ENCODE results near the gene CKB. TPM values are rescaled to one million over a fixed set of nuclear protein-coding genes. Genes with fewer than 3 reads are reported as not detected.
"Not testable (repeated sequence)": the region's sequence is repeated elsewhere in the genome, so short reads cannot be mapped to it uniquely, and the experiment has no call there.

Gene CKB
- total RNA-seq, 2 donors from 2014 or later = 354 to 709 TPM

DNA sequence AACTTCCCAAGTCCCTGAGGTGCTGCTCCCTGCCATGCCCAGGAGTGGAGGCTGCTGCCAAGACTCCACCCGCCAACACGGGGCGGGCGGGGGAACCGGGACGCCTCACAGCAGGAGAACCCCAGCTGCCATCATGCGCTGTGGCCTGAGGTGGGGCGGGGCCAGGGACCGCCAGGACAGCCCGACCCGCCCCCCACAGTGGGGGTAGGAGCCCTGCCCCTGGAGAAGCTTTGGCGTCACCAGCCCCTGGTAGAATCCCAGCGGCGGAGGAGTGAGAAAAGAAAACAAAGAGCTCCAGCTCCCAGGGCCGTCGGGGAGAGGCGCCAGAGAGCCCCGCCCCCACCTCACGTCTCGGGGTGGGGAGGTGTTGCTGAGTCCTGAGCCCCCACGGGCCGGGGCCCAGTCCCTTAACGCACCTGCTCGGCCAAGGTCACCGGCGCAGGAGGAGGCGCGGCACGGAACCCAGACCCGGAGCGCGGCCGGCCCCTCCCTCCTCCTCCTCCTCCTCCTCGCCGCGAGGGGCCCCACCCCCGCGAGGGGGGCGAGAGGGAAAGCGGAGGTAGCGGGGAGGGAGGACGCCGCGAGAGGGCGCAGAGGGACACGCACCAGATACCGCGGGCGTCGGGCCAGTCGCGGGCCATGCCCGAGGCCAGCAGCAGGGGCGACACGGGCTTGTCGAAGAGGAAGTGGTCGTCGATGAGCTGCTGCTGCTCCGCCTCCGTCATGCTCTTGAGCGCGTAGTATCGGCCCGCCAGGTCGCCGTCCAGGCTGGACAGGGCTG, 1.8 kb downstream of the CKB start:
- intact Hi-C loops (cut with DNase I) = no loop called here

GRCh38 chr14:103520269-103520656, 2.4 kb downstream of the CKB start:
- intact Hi-C loops (cut with DNase I) = no loop called here

More for the DNA sequence above, 1.8 kb downstream of the CKB start:
- peak; percentile 93 for DNase-seq (ENCODE audit: low spot score)

GRCh38 chr14:103519837-103520212, 2.8 kb downstream of the CKB start:
- peak; percentile 84 for DNase-seq (ENCODE audit: low spot score)
- intact Hi-C loops (cut with DNase I) = loop anchor here (2.0 to 5.0 kb wide), 2 partner anchors 27 to 32 kb away; no protein-coding TSS in a partner anchor

More at GRCh38 chr14:103520269-103520656, 2.4 kb downstream of the CKB start:
- no peak for DNase-seq (ENCODE audit: low spot score)

- intact Hi-C loops (cut with DNase I) = loop anchor here (2.0 to 5.0 kb wide), 2 partner anchors 28 to 33 kb away; no protein-coding TSS in a partner anchor
- peak; percentile 72 for DNase-seq (ENCODE audit: low spot score)
These were observed 3.4 kb downstream of the CKB start for GRCh38 chr14:103519043-103519836.

GRCh38 chr14:103518422-103519042, 4.1 kb downstream of the CKB start:
- intact Hi-C loops (cut with DNase I) = loop anchor here (2.0 to 5.0 kb wide), 2 partner anchors 28 to 34 kb away; no protein-coding TSS in a partner anchor
- DNase-seq (ENCODE audit: low spot score) = peak; percentile 89

DNA sequence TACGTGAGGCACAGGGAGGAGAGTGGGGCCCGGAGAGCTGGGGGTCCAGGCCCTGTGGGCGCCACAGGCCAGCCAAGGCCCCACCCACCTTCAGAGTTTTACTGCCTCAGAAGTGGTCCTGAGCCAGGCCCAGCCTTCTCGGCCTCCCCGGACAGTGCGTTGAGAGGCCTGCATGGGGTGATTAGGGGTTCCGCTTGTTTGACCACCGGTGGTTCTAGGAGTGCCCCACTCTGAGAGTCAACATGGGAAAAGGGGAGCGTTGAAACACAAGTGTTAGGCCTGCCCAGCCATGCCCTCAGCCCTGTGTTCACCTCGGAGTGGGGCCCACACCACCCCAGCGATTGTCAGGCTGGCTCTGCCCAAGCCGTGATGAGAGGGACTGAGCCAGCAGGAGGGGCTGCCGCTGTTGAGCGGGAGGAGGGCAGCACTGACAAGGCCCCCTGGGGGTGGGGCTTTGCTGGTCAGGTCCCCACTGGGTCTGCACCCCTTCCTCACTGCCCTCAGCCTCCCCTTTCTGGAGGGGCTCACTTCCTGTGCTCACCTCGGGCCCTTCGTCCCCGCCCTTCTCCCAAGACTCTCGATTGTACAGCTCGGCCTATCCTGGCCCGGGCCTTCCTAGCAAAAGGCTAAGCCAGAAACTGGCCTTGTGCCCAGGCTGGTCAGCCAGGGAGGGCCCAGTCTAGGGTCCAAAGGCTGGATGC, 4.8 kb downstream of the CKB start:
- intact Hi-C loops (cut with DNase I) = loop anchor here (2.0 to 5.0 kb wide), 2 partner anchors 29 to 34 kb away; no protein-coding TSS in a partner anchor
- DNase-seq (ENCODE audit: low spot score) = peak; percentile 78

GRCh38 chr14:103517174-103517566, 5.5 kb downstream of the CKB start:
- DNase-seq (ENCODE audit: low spot score) = peak; percentile 55
- intact Hi-C loops (cut with DNase I) = loop anchor here in 1 of 2 donors (5.0 kb wide), 1 partner anchor 35 kb away; no protein-coding TSS in a partner anchor

DNA sequence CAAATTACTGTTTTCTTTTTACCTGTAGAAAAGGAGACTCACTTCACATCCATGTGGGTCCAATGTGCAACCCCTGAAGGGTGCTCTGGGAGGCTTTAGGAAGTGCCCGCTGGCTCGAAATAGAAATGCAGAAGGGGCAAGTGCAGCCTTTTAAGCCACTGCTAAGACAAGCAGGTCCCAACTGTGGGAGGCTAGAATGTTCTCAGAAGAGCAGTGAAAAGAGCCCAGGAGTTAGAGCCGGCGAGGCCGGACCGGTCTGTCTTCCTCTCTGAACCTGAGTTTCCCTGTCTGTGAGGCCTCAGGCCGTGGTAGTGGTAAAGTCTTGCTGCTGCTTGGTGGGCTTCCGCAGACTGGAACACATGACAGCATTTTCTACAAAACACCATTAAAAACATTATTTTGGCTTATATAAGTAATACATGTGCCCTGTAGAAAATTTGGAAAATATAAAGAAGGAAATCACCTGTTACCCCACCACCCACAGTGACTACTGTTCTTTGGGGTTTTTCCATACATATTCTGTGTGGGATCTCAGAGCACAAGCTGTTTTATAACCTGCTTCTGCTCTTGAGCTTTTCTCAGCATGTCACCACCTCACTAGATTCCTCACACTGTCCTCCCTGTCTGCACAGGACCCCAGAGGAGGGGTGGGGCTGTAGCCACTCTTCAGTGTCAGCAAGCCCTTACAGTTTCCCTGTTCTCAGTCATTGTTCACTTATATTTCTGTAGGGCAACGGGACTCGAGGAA, 6.0 kb downstream of the CKB start:
- DNase-seq (ENCODE audit: low spot score) = peak; percentile 55
- intact Hi-C loops (cut with DNase I) = loop anchor here in 1 of 2 donors (5.0 kb wide), 1 partner anchor 36 kb away; no protein-coding TSS in a partner anchor

- intact Hi-C loops (cut with DNase I) = loop anchor here in 1 of 2 donors (5.0 kb wide), 1 partner anchor 37 kb away; no protein-coding TSS in a partner anchor
- peak; percentile 61 for DNase-seq (ENCODE audit: low spot score)
These were observed 7.8 kb downstream of the CKB start for GRCh38 chr14:103514596-103515421.

- intact Hi-C loops (cut with DNase I) = no loop called here
These were observed 9.7 kb downstream of the CKB start for GRCh38 chr14:103512701-103513611.

DNA sequence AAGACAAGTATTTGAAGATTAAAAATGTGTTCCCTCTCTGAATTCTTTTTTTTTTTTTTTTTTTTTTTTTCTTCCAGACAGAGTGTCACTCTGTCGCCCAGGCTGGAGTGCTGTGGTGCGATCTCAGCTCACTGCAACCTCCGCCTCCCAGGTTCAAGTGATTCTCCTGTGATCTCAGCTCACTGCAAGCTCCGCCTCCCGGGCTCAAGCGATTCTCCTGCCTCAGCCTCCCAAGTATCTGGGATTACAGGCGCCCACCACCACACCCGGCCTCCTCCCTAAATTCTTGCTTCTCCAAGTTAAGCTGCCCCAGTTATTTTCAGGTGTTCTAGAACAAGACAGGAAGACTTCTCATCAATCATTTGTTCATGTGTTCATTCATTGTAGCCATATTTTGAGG, 10.4 kb downstream of the CKB start:
- peak; percentile 10 for DNase-seq (ENCODE audit: low spot score)
- intact Hi-C loops (cut with DNase I) = not testable (repeated sequence)

More at GRCh38 chr14:103512701-103513611, 9.7 kb downstream of the CKB start:
- DNase-seq (ENCODE audit: low spot score) = peak; percentile 88

- intact Hi-C loops (cut with DNase I) = no loop called here
- DNase-seq (ENCODE audit: low spot score) = peak; percentile 66
These were observed 11.6 kb downstream of the CKB start for GRCh38 chr14:103510724-103511693.

DNA sequence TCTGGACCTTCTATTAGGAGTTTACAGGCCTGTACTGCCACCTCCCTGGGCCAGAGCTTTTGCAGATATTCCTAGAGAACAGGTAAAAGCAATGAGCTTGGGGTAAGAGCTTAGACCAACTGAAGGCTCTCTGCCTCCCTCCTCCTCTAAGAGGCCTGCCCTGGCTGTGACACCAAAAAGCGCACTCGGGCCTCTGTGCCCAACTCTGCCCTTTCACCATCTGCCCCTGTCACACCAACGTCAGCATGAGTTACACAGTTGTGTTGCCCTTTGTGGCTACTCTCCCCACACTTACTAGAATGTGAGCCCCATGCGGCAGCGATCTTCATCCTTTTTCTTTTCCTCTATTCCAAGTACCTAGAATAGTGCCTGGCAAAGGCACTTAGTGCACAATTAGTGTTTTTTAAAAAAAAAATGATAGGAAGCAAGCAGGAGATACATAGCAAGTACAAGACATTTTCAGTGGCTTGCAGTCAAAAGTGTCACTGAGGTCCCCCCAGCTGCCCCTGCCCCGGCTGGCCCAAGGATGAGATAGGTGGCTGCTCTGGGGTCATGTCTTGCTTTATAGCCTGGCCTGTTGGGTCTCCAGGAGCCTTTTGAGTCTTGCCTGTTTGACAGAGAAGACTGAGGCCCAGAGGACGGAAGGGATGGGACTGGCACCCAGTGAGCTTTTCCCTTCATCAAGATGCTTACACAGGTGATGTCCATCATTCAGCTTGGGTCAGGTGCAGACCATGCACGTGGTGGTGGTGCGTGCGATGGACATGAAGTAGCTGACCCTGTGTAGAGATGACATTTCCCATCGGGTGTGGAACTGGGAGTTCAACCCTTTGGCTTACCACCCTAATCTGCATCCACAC, 12.5 kb downstream of the CKB start:
- DNase-seq (ENCODE audit: low spot score) = peak; percentile 22
- intact Hi-C loops (cut with DNase I) = no loop called here

Data from posterior vena cava (tissue), 2 donors.